Neural cell (in vitro differentiated cells): Measurements from ENCODE around the gene HCK.

Experiments used
- EZH2 ChIP-seq: fragments of 200-600, 300-800 bp; shearing (Covaris generic), sonication (generic); IDR thresholded peaks from 2 replicates; pipeline ENCODE4 v1.6.1; 2014; ENCODE audit warnings: antibody characterized with exemption, low read length, borderline replicate concordance, mild to moderate bottlenecking; ENCODE audit not compliant: insufficient read depth, poor library complexity, severe bottlenecking
- TF ChIP-seq, protein P1 (sequence below): fragments of 450-650 bp; IDR thresholded peaks from 2 replicates; pipeline ENCODE4 v1.5.1; 2014; ENCODE audit warnings: antibody characterized with exemption, mild to moderate bottlenecking, moderate library complexity; ENCODE audit not compliant: poor library complexity, severe bottlenecking

DNA sequence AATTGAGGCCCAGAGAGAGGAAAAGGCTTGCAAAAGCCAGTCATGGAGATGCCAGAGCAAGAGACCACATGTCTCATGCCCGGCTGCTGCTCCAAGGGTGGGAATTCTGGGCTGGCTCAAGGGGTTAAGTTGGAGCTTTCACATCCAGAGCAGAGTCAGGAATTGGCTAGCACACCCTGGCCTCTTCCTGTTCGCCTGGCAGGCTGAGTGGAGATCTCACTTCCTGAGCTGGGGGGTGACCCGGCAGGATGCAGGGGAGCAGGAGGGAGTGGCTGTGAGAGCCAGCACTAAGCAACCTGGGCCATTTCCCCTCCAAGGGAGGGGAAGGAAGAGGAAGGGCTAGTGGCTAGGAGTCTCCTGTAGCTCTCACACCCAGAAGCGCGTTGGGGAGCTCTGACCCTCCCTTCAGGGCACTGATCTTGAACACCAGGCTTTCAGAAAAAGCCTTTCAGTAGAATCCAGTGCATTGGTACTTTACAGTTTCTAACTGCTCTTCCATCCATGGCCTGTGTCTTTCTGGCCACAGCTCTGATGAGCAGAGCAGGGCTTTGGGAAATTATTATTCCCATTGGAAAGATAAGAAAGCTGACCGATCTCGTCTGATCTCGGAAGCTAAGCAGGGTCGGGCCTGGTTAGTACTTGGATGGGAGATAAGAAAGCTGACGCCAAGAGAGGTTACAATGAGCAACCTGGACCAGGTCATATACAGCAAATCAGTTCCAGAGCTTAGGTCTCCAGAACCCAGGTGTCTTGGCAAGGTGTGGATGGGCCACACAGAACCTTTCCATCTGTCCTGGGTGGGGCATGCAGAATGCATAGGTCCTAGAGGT is 44.0 kb upstream of the HCK start:
- TF ChIP-seq, protein P1, sequence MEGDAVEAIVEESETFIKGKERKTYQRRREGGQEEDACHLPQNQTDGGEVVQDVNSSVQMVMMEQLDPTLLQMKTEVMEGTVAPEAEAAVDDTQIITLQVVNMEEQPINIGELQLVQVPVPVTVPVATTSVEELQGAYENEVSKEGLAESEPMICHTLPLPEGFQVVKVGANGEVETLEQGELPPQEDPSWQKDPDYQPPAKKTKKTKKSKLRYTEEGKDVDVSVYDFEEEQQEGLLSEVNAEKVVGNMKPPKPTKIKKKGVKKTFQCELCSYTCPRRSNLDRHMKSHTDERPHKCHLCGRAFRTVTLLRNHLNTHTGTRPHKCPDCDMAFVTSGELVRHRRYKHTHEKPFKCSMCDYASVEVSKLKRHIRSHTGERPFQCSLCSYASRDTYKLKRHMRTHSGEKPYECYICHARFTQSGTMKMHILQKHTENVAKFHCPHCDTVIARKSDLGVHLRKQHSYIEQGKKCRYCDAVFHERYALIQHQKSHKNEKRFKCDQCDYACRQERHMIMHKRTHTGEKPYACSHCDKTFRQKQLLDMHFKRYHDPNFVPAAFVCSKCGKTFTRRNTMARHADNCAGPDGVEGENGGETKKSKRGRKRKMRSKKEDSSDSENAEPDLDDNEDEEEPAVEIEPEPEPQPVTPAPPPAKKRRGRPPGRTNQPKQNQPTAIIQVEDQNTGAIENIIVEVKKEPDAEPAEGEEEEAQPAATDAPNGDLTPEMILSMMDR, result no peak
- no peak for TF ChIP-seq EZH2
